Adrenal gland (tissue), 12 donors: ENCODE measurements around the gene LGALS16. TPM values are rescaled to one million over a fixed set of nuclear protein-coding genes. Genes with fewer than 3 reads are reported as not detected.

Source experiments
- DNase-seq, 7 donors: peaks; one replicate each; pipeline ENCODE4 v3.0.0-alpha.2; 2019 to 2020
- H3K27ac ChIP-seq, 5 donors: fragments of 200-600 bp; sonication (generic) in 4 of 5; 1 replicate in 3 of 5; 2 replicates in 2 of 5; pipeline versions ENCODE4 v1.5.1 to v1.8.0; 2016 to 2020; ENCODE audit warnings: mild to moderate bottlenecking in 1 of 5
- H3K27me3 ChIP-seq: fragments of 200-600 bp; 2 replicates; pipeline ENCODE4 v1.8.0; 2021
- H3K36me3 ChIP-seq, 2 donors: fragments of 200-600 bp; replicated peaks in 1 of 2; 1 replicate in 1 of 2; 2 replicates in 1 of 2; pipeline versions ENCODE4 v1.5.1 to v1.8.0; 2018 to 2022
- H3K4me1 ChIP-seq, 2 donors: fragments of 200-600 bp; replicated peaks in 1 of 2; 1 replicate in 1 of 2; 2 replicates in 1 of 2; pipeline versions ENCODE4 v1.5.1 to v1.8.0; 2018 to 2021
- H3K4me3 ChIP-seq, 4 donors: fragments of 200-600 bp; sonication (generic) in 3 of 4; one replicate each; pipeline ENCODE4 v1.5.1; 2016 to 2018
- H3K9me3 ChIP-seq, 3 donors: fragments of 200-600 bp; sonication (generic) in 1 of 3; replicated peaks in 1 of 3; 1 replicate in 2 of 3; 2 replicates in 1 of 3; pipeline versions ENCODE4 v1.5.1 to v1.8.0; 2016 to 2021
- POLR2A ChIP-seq, 2 donors: fragments of 450-650 bp; IDR thresholded peaks; one replicate each; pipeline ENCODE4 v1.6.1; 2017; ENCODE audit warnings: antibody characterized with exemption in 2 of 2, mild to moderate bottlenecking in 2 of 2, moderate library complexity in 1 of 2
- WGBS, 4 donors: extraction: QIAGEN DNeasy Blood & Tissue Kit in 2 of 4; methylation state at CpG; one replicate each; pipeline versions ENCODE4 v1.1.5 to v1.1.7; 2013 to 2017; 5-methylcytosine and 5-hydroxymethylcytosine counted together
- intact Hi-C, 2 donors: fragments of 100-400 bp; cut with DNase I; formaldehyde crosslinking; loops; one replicate each; pipeline versions ENCODE4 v1.14.1 to v1.15.0; 2022 to 2023
- polyA plus RNA-seq, 3 donors: library from polyadenylated mRNA; stranded (reverse); fragments of 200-250 nt in 2 of 3; fragments of 350-450 nt in 1 of 3; fragmentation: Illumina TruSeq in 1 of 3; extraction: RNeasy Lipid Tissue Mini Kit (QIAGEN cat#74804) in 1 of 3; gene quantifications; one replicate each; pipeline ENCODE4 v1.2.3, GENCODE V29; 2013 to 2014
- small RNA-seq, 2 donors: library from RNA; depleted of rRNA; stranded (forward); fragments of <200 nt; gene quantifications; one replicate each; pipeline ENCODE3, GENCODE V24; 2016
- total RNA-seq, 9 donors: library from RNA; depleted of rRNA in 4 of 9; stranded (reverse); fragments of >200 nt in 4 of 9; fragments of 120-200 nt in 1 of 9; fragmentation: NEBNext Ultra II Directional in 1 of 9; extraction: Animal tissue kit (Norgen Biotek cat#: 25700) in 1 of 9; gene quantifications; one replicate each; pipeline versions ENCODE4 v1.1.0 to v1.2.4, GENCODE V29; 2013 to 2023
- TF ChIP-seq, protein P1 (sequence below), 6 experiments: fragments of 450-650 bp in 4 of 6; fragments of 200-600 bp in 2 of 6; sonication (generic) in 1 of 6; IDR thresholded peaks; 1 replicate in 5 of 6; 2 replicates in 1 of 6; pipeline versions ENCODE4 v1.5.1 to v1.8.0; 2016 to 2021; ENCODE audit warnings: antibody characterized with exemption in 6 of 6, mild to moderate bottlenecking in 2 of 6, moderate library complexity in 1 of 6
- donor health status: healthy with polysubstance abuse.
- donor health status: Bipolar disorder and iron deficiency.
- donor health status: DM: yes; HTN: yes; CAD: no.
- donor health status: DM: no; HTN: no; CAD: no.
- donor health status: DM: no; HTN: no; CAD: no.
- donor health status: DM: yes; HTN: yes; CAD: no.

LGALS16 gene
- total and polyA plus RNA-seq, 12 donors: 1.4 TPM; not detected in 11

DNA sequence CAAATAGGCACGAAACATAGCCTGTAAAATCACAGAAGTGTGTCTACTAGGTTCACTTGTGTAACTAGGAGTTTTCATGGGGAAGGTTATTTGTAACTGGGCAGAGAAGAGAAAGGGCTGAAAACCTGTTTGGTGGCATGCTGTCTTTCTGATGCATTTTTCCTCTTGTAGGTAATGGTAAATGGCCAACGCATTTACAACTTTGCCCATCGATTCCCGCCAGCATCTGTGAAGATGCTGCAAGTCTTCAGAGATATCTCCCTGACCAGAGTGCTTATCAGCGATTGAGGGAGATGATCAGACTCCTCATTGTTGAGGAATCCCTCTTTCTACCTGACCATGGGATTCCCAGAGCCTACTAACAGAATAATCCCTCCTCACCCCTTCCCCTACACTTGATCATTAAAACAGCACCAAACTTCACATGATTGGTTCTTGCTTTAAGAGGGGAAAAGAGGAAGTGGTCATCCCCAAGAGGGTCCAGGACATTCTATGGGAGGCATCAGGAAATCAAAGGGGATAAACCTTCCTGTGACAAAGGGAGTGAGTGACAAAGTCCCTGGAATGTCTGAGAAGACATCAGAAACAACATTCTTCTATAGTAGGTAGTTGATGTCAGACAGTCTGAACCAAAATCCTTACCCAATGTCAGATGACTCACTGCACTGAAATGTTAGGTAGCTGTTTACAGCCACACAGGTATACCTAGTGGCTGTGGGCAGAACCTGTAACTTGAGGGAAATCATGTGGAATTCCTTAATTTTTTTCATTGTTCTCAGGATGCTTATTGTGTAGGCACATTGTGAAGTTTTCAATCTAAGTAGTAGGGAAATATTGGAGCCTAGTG, 53.5 kb downstream of the LGALS16 start:
- no peaks in the 10 kb centered on the region for H3K4me1 ChIP-seq
- H3K4me3 ChIP-seq: no peak overlapping the region
- H3K27ac ChIP-seq: no peak overlapping the region
- no peaks in the 10 kb centered on the region for H3K9me3 ChIP-seq
- H3K36me3 ChIP-seq: no peaks in the 10 kb centered on the region
- no peaks in the 10 kb centered on the region for H3K27me3 ChIP-seq
- TF ChIP-seq, protein P1, sequence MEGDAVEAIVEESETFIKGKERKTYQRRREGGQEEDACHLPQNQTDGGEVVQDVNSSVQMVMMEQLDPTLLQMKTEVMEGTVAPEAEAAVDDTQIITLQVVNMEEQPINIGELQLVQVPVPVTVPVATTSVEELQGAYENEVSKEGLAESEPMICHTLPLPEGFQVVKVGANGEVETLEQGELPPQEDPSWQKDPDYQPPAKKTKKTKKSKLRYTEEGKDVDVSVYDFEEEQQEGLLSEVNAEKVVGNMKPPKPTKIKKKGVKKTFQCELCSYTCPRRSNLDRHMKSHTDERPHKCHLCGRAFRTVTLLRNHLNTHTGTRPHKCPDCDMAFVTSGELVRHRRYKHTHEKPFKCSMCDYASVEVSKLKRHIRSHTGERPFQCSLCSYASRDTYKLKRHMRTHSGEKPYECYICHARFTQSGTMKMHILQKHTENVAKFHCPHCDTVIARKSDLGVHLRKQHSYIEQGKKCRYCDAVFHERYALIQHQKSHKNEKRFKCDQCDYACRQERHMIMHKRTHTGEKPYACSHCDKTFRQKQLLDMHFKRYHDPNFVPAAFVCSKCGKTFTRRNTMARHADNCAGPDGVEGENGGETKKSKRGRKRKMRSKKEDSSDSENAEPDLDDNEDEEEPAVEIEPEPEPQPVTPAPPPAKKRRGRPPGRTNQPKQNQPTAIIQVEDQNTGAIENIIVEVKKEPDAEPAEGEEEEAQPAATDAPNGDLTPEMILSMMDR (IDR thresholded peaks at IDR 0.05): no peak
- no peak for TF ChIP-seq POLR2A (IDR thresholded peaks at IDR 0.05)
- no peak for DNase-seq
- 74 to 87% (median 81%) methylated on average over 5 of the region's 5 CpGs for WGBS, 4 donors
- intact Hi-C loops: no loop called here

Small RNA genes lying within 50 kb of the gene (small RNA-seq; reads per million reads assigned to genes)
- gene AC005176.2 (0 reads per million in 2 donors), gene RPS29P27 (0 reads per million in 2 donors), gene RPS29P30 (0 reads per million in 2 donors)

Other genes with a start within 250 kb of the LGALS16 start
- 100 to 1,000 TPM in 3 of 9 donors, 10 to 100 TPM in 5, 1 to 10 TPM in 1; 5.7 to 187 (median 81.8) TPM for gene ZFP36, start 249.1 kb upstream of the LGALS16 start, total RNA-seq
- gene ZFP36, start 249.1 kb upstream of the LGALS16 start, polyA plus RNA-seq: 100 to 1,000 TPM in 2 of 3 donors, 10 to 100 TPM in 1; 64.8 to 193 (median 113) TPM
- gene PLEKHG2, start 243.2 kb upstream of the LGALS16 start, total RNA-seq: 10 to 100 TPM in 8 of 9 donors, 1 to 10 TPM in 1; 9.6 to 23.4 (median 17.8) TPM
- gene PLEKHG2, start 243.2 kb upstream of the LGALS16 start, polyA plus RNA-seq: 10 to 100 TPM in 2 of 3 donors, 1 to 10 TPM in 1; 3.6 to 44.8 (median 16.3) TPM
- gene RPS16, start 220.0 kb upstream of the LGALS16 start, total RNA-seq: 1,000 to 10,000 TPM in 6 of 9 donors, 100 to 1,000 TPM in 3; 229 to 1,939 (median 1,252) TPM
- gene RPS16, start 220.0 kb upstream of the LGALS16 start, polyA plus RNA-seq: 1,000 to 10,000 TPM; 1,071 to 2,033 (median 1,152) TPM
- gene SUPT5H, start 210.3 kb upstream of the LGALS16 start, total RNA-seq: 100 to 1,000 TPM in 3 of 9 donors, 10 to 100 TPM in 6; 42.0 to 145 (median 85.3) TPM
- 100 to 1,000 TPM; 107 to 612 (median 233) TPM for gene SUPT5H, start 210.3 kb upstream of the LGALS16 start, polyA plus RNA-seq
- 10 to 100 TPM; 52.8 to 93.4 (median 65.0) TPM for gene TIMM50, start 175.1 kb upstream of the LGALS16 start, total RNA-seq
- gene TIMM50, start 175.1 kb upstream of the LGALS16 start, polyA plus RNA-seq: 100 to 1,000 TPM in 2 of 3 donors, 10 to 100 TPM in 1; 77.7 to 147 (median 118) TPM
- gene DLL3, start 157.0 kb upstream of the LGALS16 start, total RNA-seq: under 1 TPM in 1 of 9 donors, not detected in 8; 0.17 TPM
- gene DLL3, start 157.0 kb upstream of the LGALS16 start, polyA plus RNA-seq: under 1 TPM in 1 of 3 donors, not detected in 2; 0.10 TPM
- not detected for gene SELENOV, start 140.8 kb upstream of the LGALS16 start, total RNA-seq
- gene SELENOV, start 140.8 kb upstream of the LGALS16 start, polyA plus RNA-seq: not detected
- 1 to 10 TPM; 1.6 to 6.7 (median 3.8) TPM for gene EID2B, start 123.1 kb upstream of the LGALS16 start, total RNA-seq
- 1 to 10 TPM; 2.7 to 4.3 (median 3.8) TPM for gene EID2B, start 123.1 kb upstream of the LGALS16 start, polyA plus RNA-seq
- gene EID2, start 115.8 kb upstream of the LGALS16 start, total RNA-seq: 10 to 100 TPM; 13.9 to 32.9 (median 25.3) TPM
- 10 to 100 TPM; 19.2 to 31.7 (median 27.8) TPM for gene EID2, start 115.8 kb upstream of the LGALS16 start, polyA plus RNA-seq
- gene LGALS13, start 53.4 kb upstream of the LGALS16 start, total RNA-seq: not detected
- not detected for gene LGALS13, start 53.4 kb upstream of the LGALS16 start, polyA plus RNA-seq
- gene LGALS14, start 48.6 kb downstream of the LGALS16 start, total RNA-seq: 1 to 10 TPM in 1 of 9 donors, not detected in 8; 2.2 TPM
- not detected for gene LGALS14, start 48.6 kb downstream of the LGALS16 start, polyA plus RNA-seq
- gene CLC, start 82.1 kb downstream of the LGALS16 start, total RNA-seq: 1 to 10 TPM in 1 of 9 donors, not detected in 8; 3.7 TPM
- gene CLC, start 82.1 kb downstream of the LGALS16 start, polyA plus RNA-seq: under 1 TPM in 1 of 3 donors, not detected in 2; 0.66 TPM
- gene LEUTX, start 122.9 kb downstream of the LGALS16 start, total RNA-seq: not detected
- gene LEUTX, start 122.9 kb downstream of the LGALS16 start, polyA plus RNA-seq: not detected
- 10 to 100 TPM in 7 of 9 donors, 1 to 10 TPM in 2; 7.8 to 51.0 (median 25.5) TPM for gene DYRK1B, start 178.2 kb downstream of the LGALS16 start, total RNA-seq
- 10 to 100 TPM; 18.7 to 66.6 (median 30.2) TPM for gene DYRK1B, start 178.2 kb downstream of the LGALS16 start, polyA plus RNA-seq
- gene FBL, start 190.5 kb downstream of the LGALS16 start, total RNA-seq: 100 to 1,000 TPM in 5 of 9 donors, 10 to 100 TPM in 4; 52.4 to 196 (median 101) TPM
- 100 to 1,000 TPM; 101 to 228 (median 214) TPM for gene FBL, start 190.5 kb downstream of the LGALS16 start, polyA plus RNA-seq